NCI-H2029 treated with DMSO at 0.1 percent for 48 hours (cell line): ENCODE data around the gene SCEL.
A peak's percentile ranks its signal among the peaks of the same experiment; 100 is the strongest.
"Not testable (repeated sequence)": the region's sequence is repeated elsewhere in the genome, so short reads cannot be mapped to it uniquely, and the experiment has no call there.

ENCODE experiments used
- DNase-seq: peaks from one replicate; lab custom pipeline; 2025; lab: John Stamatoyannopoulos, UW

SCEL gene

GRCh38 chr13:77535448-77535847, at the start of gene SCEL:
Gene SCEL (plus strand): TSS chr13:77535706. CDS start chr13:77555876, 20,170 bp downstream.
- no peak for DNase-seq

GRCh38 chr13:77489566-77490337, 45.8 kb upstream of the SCEL start:
- DNase-seq, result no peak

- peak; percentile 42 for DNase-seq
Observed at GRCh38 chr13:77492982-77493381, 42.5 kb upstream of the SCEL start.

GRCh38 chr13:77494226-77494625, 41.3 kb upstream of the SCEL start:
- no peak for DNase-seq

GRCh38 chr13:77497350-77497749, 38.2 kb upstream of the SCEL start:
- no peak for DNase-seq

- DNase-seq, result no peak
Observed at GRCh38 chr13:77497835-77498234, 37.7 kb upstream of the SCEL start.

GRCh38 chr13:77502104-77502720, 33.3 kb upstream of the SCEL start:
- no peak for DNase-seq

GRCh38 chr13:77503398-77503797, 32.1 kb upstream of the SCEL start:
- no peak for DNase-seq

GRCh38 chr13:77506874-77507273, 28.6 kb upstream of the SCEL start:
- no peak for DNase-seq

- DNase-seq, result peak; percentile 42
Observed at GRCh38 chr13:77507931-77508776, 27.4 kb upstream of the SCEL start.

GRCh38 chr13:77508959-77509620, 26.4 kb upstream of the SCEL start:
- peak; percentile 60 for DNase-seq

GRCh38 chr13:77510156-77510555, 25.4 kb upstream of the SCEL start:
- DNase-seq, result no peak

- no peak for DNase-seq
Observed at GRCh38 chr13:77511552-77511951, 24.0 kb upstream of the SCEL start.

- no peak for DNase-seq
Observed at GRCh38 chr13:77513719-77514335, 21.7 kb upstream of the SCEL start.

- no peak for DNase-seq
Observed at GRCh38 chr13:77514336-77514726, 21.2 kb upstream of the SCEL start.

- DNase-seq, result no peak
Observed at GRCh38 chr13:77515785-77516184, 19.7 kb upstream of the SCEL start.

GRCh38 chr13:77516342-77516789, 19.1 kb upstream of the SCEL start:
- DNase-seq, result no peak

- no peak for DNase-seq
Observed at GRCh38 chr13:77518266-77518665, 17.2 kb upstream of the SCEL start.

- DNase-seq, result not testable (repeated sequence)
Observed at GRCh38 chr13:77519396-77519795, 16.1 kb upstream of the SCEL start.

GRCh38 chr13:77519808-77520207, 15.7 kb upstream of the SCEL start:
- no peak for DNase-seq

- no peak for DNase-seq
Observed at GRCh38 chr13:77521194-77521593, 14.3 kb upstream of the SCEL start.
